ENCODE measurements around the gene MDP1. TPM values are rescaled to one million over a fixed set of nuclear protein-coding genes. Genes with fewer than 3 reads are reported as not detected.

The MDP1 gene
- total RNA-seq, 2 experiments from 2014 or later = 14.2 to 15.8 TPM

DNA sequence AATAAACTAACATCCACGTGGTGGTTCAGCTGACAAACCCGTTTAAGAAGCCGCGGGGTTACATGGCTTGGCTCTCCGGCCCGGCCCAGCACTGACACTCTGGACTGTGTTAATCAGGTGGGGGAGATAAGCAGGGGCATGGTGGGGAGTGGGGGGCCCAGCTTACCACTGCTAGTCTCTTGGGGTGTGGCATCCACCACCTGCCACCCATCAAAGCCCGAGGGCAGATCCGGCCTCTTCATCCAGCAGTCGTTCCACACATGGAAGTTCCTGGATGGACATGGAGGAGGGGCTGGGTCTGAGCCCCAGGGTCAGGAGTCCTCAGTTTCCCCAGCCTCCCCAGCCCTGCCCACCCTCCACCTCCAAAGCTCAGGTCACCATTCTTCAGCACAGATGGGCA lies 42.3 kb upstream of the MDP1 start:
- intact Hi-C loops (cut with micrococcal nuclease) = no loop called here
- no peak overlapping the region for H3K4me3 Mint-ChIP-seq
- POLR2A ChIA-PET = no interaction called here
- no peaks in the 10 kb centered on the region for H3K4me1 Mint-ChIP-seq (ENCODE audit: low read depth)
- H3K27me3 Mint-ChIP-seq = no peaks in the 10 kb centered on the region
- CTCF ChIA-PET = interaction anchor here (1.4 to 2.1 kb wide), 4 partner anchors 16 to 50 kb away, joined by 3 to 7 read pairs (median 4); partner anchors contain the start of genes CIDEB, MDP1 and TINF2
- H3K9me3 Mint-ChIP-seq = no peaks in the 10 kb centered on the region
- no peak for DNase-seq
- H3K27ac Mint-ChIP-seq = no peak overlapping the region
- H3K36me3 Mint-ChIP-seq = peaks cover 1% of the 10 kb centered on the region

DNA sequence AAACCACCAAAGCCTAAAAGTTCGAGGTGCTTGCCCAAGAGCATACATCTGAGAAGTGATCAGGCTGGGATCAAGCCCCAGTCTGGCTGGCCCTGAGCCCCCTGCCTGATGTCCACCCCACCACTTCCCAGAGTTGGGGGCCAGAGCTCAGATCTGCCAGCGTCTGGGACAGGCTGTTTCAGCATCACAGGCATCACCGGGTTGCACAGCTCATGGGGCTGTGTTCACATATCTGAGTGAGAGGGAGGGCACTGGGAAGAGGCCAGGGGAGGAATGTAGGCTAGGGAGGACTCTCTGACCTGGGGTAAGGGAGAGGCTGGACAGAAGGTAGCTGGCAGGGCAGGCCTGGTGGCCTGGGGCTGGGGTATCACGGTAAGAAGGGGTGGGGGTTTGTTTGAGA lies 41.1 kb upstream of the MDP1 start:
- Mint-ChIP-seq H3K9me3 (no peaks in the 10 kb centered on the region), H3K4me1 (ENCODE audit: low read depth) (no peaks in the 10 kb centered on the region), H3K36me3 (no peaks in the 10 kb centered on the region), H3K27ac (no peak overlapping the region), H3K27me3 (no peaks in the 10 kb centered on the region), H3K4me3 (no peak overlapping the region)
- intact Hi-C loops (cut with micrococcal nuclease) = no loop called here
- DNase-seq = no peak
- POLR2A ChIA-PET = no interaction called here
- CTCF ChIA-PET = interaction anchor here (1.2 to 2.1 kb wide), 4 partner anchors 10 to 51 kb away, joined by 3 to 7 read pairs (median 4); partner anchors contain the start of genes CIDEB, RABGGTA and TINF2

DNA sequence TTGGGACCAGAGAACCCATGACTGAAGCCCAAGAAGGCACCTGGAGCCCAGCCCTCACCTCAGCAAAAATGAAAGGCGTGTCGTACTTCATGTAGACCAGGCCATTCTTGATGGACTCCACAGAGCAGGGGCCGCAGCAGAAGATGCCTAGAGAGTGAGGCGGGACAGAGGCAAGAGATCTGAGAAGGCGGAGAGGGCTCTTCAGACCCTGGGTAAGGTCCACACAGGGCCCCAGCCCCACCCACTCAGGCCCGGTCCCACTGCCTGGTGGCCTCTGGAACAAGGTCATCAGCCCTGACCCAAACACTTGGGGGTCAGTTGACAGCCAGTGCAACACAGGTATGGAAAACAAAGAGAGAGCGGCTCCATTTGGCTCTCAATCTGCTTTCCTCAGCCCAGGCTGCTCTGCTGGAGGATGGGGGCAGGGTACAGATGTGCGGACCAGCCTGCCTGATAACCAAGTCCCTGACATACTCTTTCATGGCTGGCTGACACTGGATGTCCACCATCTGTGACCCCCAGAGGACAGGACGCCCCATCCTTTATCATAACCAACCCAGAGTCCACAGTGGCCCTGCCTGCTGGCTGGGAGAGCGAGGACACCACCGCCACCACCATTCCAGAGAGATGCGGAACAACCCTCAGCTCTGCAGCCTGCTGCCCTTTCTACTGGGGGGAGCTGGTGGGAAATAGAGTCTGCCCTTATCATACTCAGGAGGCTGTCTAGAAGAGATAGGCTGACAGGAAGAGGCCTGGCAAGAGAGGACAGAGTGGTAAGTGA lies 40.3 kb upstream of the MDP1 start:
- no peak for DNase-seq

DNA sequence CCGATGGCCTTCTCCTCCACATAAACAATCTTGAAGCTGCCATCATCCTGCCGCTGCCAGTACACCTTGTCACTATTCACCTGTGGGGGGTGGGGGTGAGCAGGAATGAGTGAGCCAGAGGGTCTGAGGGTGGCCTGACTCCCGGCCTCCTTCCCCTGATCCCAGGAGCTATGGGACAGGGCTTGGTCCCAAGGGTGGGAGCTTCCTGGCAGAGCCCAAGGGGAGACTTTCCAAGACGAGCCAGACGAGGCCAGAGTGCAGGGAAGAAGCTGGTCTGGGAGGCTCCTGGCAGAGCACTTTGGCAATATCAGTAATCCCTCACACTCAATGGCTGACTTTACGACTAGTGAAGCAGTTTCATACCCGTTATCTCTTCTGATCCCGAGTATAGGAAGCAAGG lies 39.6 kb upstream of the MDP1 start:
- Mint-ChIP-seq H3K27me3 (no peaks in the 10 kb centered on the region), H3K4me3 (no peak overlapping the region), H3K27ac (no peak overlapping the region), H3K4me1 (ENCODE audit: low read depth) (peaks cover 3% of the 10 kb centered on the region), H3K36me3 (no peaks in the 10 kb centered on the region), H3K9me3 (no peaks in the 10 kb centered on the region)
- intact Hi-C loops (cut with micrococcal nuclease) = no loop called here
- DNase-seq = no peak
- ChIA-PET POLR2A (no interaction called here), CTCF (interaction anchor here (0.8 kb wide), 1 partner anchor 12 kb away, joined by 3 read pairs; no protein-coding TSS in a partner anchor)

More for the DNA sequence above, 40.3 kb upstream of the MDP1 start:
- H3K4me1 Mint-ChIP-seq (ENCODE audit: low read depth) = no peaks in the 10 kb centered on the region
- H3K27me3 Mint-ChIP-seq = no peaks in the 10 kb centered on the region
- H3K4me3 Mint-ChIP-seq = no peak overlapping the region
- POLR2A ChIA-PET = no interaction called here
- intact Hi-C loops (cut with micrococcal nuclease) = no loop called here
- no peaks in the 10 kb centered on the region for H3K9me3 Mint-ChIP-seq
- no peaks in the 10 kb centered on the region for H3K36me3 Mint-ChIP-seq
- CTCF ChIA-PET = interaction anchor here (0.8 to 2.0 kb wide), 4 partner anchors 10 to 52 kb away, joined by 3 to 5 read pairs (median 4); partner anchors contain the start of genes CIDEB and RABGGTA
- H3K27ac Mint-ChIP-seq = no peak overlapping the region

DNA sequence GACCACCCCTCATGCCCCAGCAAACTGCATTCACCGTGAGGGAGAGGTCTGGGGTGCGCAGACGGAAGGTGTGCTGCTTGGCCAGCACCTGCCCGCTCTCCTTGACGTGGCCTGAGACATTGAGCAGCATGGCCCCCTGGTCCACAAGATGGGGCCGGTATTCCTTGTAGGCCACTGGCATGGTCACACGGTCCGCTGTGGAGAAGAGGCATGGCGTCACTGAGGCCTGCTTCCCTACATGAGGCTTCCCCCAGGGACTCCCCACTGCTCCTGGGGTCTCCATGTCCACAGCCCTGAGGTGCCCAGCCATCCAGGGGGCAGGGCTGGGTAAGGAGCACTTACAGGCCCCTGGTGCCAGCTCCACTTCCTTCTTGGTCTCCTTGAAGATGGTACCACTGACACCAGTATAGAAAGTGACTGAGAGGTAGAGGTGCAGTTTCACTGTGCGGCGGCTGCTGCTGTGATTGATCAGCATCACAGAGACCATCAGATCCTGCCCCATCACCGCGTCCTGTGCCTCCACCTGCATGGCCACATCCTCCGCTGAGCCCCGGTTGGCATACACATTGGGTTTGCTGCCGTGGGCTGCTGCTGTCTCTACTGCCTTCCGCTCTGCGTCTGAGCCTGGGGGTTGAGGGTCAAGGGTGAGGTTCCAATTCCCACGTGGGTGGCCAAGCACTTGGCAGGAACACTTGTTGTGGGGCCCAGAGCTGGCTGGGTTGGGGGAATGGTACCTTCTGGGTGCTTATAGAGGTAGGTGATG lies 38.9 kb upstream of the MDP1 start:
- peaks cover 9% of the 10 kb centered on the region for H3K4me1 Mint-ChIP-seq (ENCODE audit: low read depth)
- ChIA-PET CTCF (no interaction called here), POLR2A (no interaction called here)
- intact Hi-C loops (cut with micrococcal nuclease) = no loop called here
- H3K27ac Mint-ChIP-seq = no peak overlapping the region
- H3K36me3 Mint-ChIP-seq = no peaks in the 10 kb centered on the region
- H3K9me3 Mint-ChIP-seq = no peaks in the 10 kb centered on the region
- no peaks in the 10 kb centered on the region for H3K27me3 Mint-ChIP-seq
- no peak for DNase-seq
- no peak overlapping the region for H3K4me3 Mint-ChIP-seq

DNA sequence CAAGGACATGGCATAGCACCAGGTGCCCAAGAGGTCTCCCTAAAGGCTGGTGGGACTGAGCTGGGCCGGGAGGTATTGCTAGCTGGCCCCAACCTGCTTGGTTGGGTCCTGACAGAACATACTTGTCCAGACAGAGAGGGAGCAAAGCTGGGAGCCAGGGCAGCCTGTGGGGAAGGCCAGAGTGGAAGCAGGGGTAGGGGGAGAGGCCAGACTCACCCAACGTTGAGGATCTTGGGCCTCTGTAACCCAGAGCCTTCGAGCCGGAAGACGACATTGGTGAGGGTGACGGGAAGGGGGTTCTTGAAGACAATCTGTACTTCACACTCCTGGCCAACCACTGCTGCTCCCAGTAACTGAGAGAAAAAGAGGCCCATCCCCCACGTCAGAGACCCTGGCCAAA lies 38.1 kb upstream of the MDP1 start:
- no peak for DNase-seq
- CTCF ChIA-PET = interaction anchor here (0.7 kb wide), 1 partner anchor 55 kb away, joined by 3 read pairs; no protein-coding TSS in a partner anchor
- H3K27ac Mint-ChIP-seq = no peak overlapping the region
- H3K27me3 Mint-ChIP-seq = no peaks in the 10 kb centered on the region
- no peaks in the 10 kb centered on the region for H3K36me3 Mint-ChIP-seq
- intact Hi-C loops (cut with micrococcal nuclease) = no loop called here
- H3K4me1 Mint-ChIP-seq (ENCODE audit: low read depth) = peaks cover 16% of the 10 kb centered on the region
- H3K9me3 Mint-ChIP-seq = no peaks in the 10 kb centered on the region
- POLR2A ChIA-PET = no interaction called here
- H3K4me3 Mint-ChIP-seq = no peak overlapping the region

DNA sequence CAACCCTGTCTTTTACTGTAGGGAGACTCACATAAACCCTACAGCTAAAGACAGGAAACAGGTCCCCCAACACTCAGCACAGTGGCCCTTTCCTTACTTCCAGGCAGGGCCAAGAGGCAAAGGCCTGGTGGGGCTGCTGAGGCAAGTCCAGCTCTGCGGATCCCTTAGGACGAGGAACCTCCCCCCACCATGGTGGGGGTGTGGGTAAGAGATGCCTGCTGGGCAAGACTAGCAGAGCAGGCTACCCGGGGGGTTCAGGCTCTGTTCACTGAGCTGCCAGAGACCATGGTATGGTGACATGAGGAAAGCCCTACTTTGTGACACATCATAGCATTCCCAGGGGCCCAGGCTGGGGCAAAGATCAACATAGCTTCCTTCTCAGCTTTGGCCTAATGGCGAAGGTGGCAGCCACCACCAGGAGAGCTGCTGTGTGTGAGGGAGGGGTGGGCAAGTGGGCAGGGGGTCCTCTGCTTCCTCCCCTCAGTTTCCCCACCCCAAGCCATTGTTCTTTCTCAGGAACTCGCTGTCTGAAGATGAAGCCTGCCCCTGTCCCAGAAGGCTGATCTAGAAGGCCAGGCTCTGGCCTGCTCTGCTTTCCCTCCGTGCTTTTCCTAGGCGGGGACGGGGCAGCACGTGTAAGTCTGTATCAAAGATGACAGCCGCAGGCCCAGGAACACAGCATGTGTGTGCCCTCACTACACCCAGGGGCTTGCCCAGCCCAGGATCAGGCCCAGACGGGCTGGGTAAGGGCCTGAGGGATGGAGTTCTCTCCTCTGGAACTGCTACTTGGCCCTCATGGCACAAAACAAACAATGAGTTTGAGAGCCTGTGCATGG lies 36.6 kb upstream of the MDP1 start:
- Mint-ChIP-seq H3K4me3 (no peak overlapping the region), H3K27ac (no peak overlapping the region), H3K9me3 (no peaks in the 10 kb centered on the region), H3K27me3 (no peaks in the 10 kb centered on the region), H3K4me1 (ENCODE audit: low read depth) (peaks cover 24% of the 10 kb centered on the region), H3K36me3 (no peaks in the 10 kb centered on the region)
- ChIA-PET CTCF (interaction anchor here (0.7 to 2.7 kb wide), 6 partner anchors 10 to 72 kb away, joined by 3 to 18 read pairs (median 11); partner anchors contain the start of genes CIDEB, RABGGTA and TINF2), POLR2A (interaction anchor here (1.2 to 2.9 kb wide), 2 partner anchors 9 to 18 kb away, joined by 3 to 8 read pairs; partner anchors contain the start of gene RABGGTA)
- intact Hi-C loops (cut with micrococcal nuclease) = no loop called here
- no peak for DNase-seq

DNA sequence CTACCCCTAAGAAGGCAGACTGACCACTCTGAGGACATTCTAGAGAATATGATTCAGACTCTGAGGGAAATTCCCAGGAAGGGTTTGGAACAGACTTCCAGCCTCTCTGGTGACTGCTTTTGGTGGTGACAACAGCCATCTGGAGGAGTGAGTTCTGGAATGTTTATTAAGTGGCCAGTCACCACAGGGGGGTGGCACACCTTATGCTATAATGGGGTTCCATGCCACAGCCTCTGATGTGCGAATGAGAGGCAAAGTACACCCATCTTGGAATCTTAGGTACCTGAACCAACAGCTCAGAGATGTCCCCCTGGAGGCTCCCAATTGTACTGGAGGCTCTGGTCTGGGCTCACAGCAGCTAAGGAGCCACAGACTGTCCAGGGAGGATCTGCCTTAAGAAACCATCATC lies 36.0 kb upstream of the MDP1 start:
- intact Hi-C loops (cut with micrococcal nuclease) = no loop called here
- DNase-seq = no peak
- H3K36me3 Mint-ChIP-seq = no peaks in the 10 kb centered on the region
- CTCF ChIA-PET = interaction anchor here (0.7 to 2.7 kb wide), 5 partner anchors 9 to 56 kb away, joined by 3 to 18 read pairs (median 16); partner anchors contain the start of genes CIDEB, RABGGTA and TINF2
- no peak overlapping the region for H3K4me3 Mint-ChIP-seq
- no peaks in the 10 kb centered on the region for H3K9me3 Mint-ChIP-seq
- peaks cover 28% of the 10 kb centered on the region for H3K4me1 Mint-ChIP-seq (ENCODE audit: low read depth)
- no peak overlapping the region for H3K27ac Mint-ChIP-seq
- H3K27me3 Mint-ChIP-seq = no peaks in the 10 kb centered on the region
- POLR2A ChIA-PET = interaction anchor here (1.2 to 2.9 kb wide), 2 partner anchors 8 to 19 kb away, joined by 3 to 8 read pairs; partner anchors contain the start of gene RABGGTA

DNA sequence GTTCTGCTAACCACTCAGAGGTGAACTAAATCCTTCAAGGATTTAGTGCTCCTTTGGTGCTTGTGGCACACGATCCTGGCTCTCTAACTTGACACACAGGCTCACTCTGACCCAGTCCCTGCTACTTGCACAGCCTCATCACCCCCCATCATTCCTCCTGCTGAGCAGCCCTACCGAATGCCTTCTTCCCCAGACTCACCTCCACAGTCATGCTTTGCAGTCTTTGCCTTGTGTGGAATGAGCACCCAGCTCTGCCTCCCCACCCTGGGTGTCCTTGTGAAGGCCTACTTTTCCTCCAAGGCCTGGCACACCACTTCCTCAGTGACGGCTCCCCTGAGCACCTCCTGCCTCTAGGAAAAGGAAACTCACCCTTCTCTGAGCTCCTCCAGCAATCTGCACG lies 34.5 kb upstream of the MDP1 start:
- ChIA-PET CTCF (interaction anchor here (1.0 to 2.7 kb wide), 6 partner anchors 8 to 181 kb away, joined by 3 to 18 read pairs (median 10); partner anchors contain the start of genes CIDEB, RABGGTA and TINF2), POLR2A (interaction anchor here (0.9 to 2.9 kb wide), 3 partner anchors 20 to 50 kb away, joined by 3 to 8 read pairs (median 3); partner anchors contain the start of genes NOP9 and RABGGTA)
- Mint-ChIP-seq H3K4me1 (ENCODE audit: low read depth) (peaks cover 32% of the 10 kb centered on the region), H3K27me3 (no peaks in the 10 kb centered on the region), H3K9me3 (no peaks in the 10 kb centered on the region), H3K27ac (no peak overlapping the region), H3K36me3 (no peaks in the 10 kb centered on the region), H3K4me3 (no peak overlapping the region)
- no peak for DNase-seq
- intact Hi-C loops (cut with micrococcal nuclease) = no loop called here

DNA sequence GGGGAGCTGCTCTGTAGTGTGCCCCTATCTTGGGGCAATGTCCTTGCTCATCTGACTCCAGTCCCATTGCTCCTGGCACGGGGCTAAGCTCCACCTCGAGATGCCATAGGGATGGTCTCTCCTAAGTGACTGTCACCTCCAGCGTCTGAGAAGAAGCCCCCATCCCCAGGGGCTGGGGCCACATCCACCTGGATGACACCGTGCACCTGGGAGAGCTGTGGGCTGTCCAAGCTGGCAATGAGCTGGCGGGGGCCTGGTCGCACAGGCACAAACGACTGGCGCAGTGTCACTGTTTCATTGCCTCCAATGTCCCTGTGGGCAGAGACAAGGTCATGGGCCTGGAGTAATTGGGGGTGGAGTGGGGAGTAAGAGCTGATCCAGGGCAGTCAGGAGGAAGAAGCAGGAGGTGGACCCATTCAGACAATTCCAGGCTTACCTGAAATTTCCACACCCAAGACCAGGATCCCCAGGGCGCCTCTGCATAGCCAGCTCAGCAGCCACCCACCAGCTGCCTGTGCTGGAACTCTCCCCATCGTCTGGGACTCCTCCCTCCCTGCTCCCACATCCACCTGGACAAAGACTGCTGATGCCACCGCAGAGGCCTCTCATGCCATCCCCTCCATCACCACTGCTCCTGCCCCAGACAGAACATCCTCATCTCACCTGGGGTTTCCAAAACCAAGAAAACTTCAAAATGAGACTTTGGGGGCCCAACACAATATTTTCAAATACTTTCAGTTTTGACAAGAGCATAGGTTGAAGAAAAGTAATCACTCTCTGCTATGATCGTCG lies 33.6 kb upstream of the MDP1 start:
- Mint-ChIP-seq H3K4me3 (no peak overlapping the region), H3K27me3 (no peaks in the 10 kb centered on the region), H3K27ac (no peak overlapping the region), H3K9me3 (no peaks in the 10 kb centered on the region), H3K36me3 (no peaks in the 10 kb centered on the region), H3K4me1 (ENCODE audit: low read depth) (peaks cover 36% of the 10 kb centered on the region)
- DNase-seq = no peak
- POLR2A ChIA-PET = interaction anchor here (0.6 to 1.4 kb wide), 2 partner anchors 21 to 61 kb away, joined by 3 to 4 read pairs; partner anchors contain the start of gene LTB4R
- CTCF ChIA-PET = interaction anchor here (0.6 to 9.2 kb wide), 5 partner anchors 36 to 183 kb away, joined by 3 to 197 read pairs (median 25); partner anchors contain the start of genes CHMP4A, CIDEB, DHRS1 and LTB4R
- intact Hi-C loops (cut with micrococcal nuclease) = no loop called here

All from activated CD4-positive, alpha-beta memory T cell treated with anti-CD3 and anti-CD28 coated beads for 36 hours (primary cell).